B cell (primary cell): Measurements from ENCODE around the gene TBX6. TPM values are rescaled to one million over a fixed set of nuclear protein-coding genes. Genes with fewer than 3 reads are reported as not detected.

Experiments
- ATAC-seq: fragments of 200-7000 bp; cut with Tn5 transposase; one replicate; pipeline ENCODE4 v1.10.0; 2021; ENCODE audit warnings: low read depth, mild to moderate bottlenecking, moderate number of reproducible peaks, moderate library complexity
- CTCF ChIA-PET: fragments of 350-600 bp; sonication (Branson Sonifier 250); formaldehyde crosslinking; loops from one replicate; lab custom pipeline; 2021; ENCODE audit warnings: antibody characterized with exemption, inconsistent platforms; lab: Charles Lee
- POLR2A ChIA-PET: fragments of 350-600 bp; sonication (Branson Sonifier 250); formaldehyde crosslinking; loops from one replicate; lab custom pipeline; 2021; ENCODE audit warnings: antibody characterized with exemption; lab: Charles Lee
- DNase-seq: peaks from one replicate; pipeline ENCODE4 v3.0.0; 2013
- H2AFZ ChIP-seq: 2 replicates; pipeline ENCODE4 v1.6.1; 2012; ENCODE audit warnings: mild to moderate bottlenecking, low read depth, low read length; ENCODE audit not compliant: insufficient read depth, poor library complexity, severe bottlenecking
- H3K27ac ChIP-seq, 2 donors: 1 replicate in 1 of 2; 2 replicates in 1 of 2; pipeline ENCODE4 v1.5.1; 2012 to 2013; ENCODE audit warnings: low read length in 2 of 2, mild to moderate bottlenecking in 2 of 2, moderate library complexity in 1 of 2
- H3K27me3 ChIP-seq, 4 experiments: fragments of 200-600 bp in 1 of 4; sonication (generic) in 1 of 4; replicated peaks in 1 of 4; 1 replicate in 2 of 4; 2 replicates in 2 of 4; pipeline versions ENCODE4 v1.6.1 to v1.7.0; 2013 to 2016; ENCODE audit warnings: low read length in 3 of 4, mild to moderate bottlenecking in 2 of 4, mixed read lengths in 1 of 4, moderate library complexity in 1 of 4; ENCODE audit not compliant: insufficient read depth in 4 of 4, control insufficient read depth in 3 of 4; ENCODE audit errors: control extremely low read depth in 1 of 4
- H3K36me3 ChIP-seq, 2 experiments: replicated peaks in 1 of 2; 1 replicate in 1 of 2; 2 replicates in 1 of 2; pipeline versions ENCODE4 v1.6.1 to v1.7.1; 2013; ENCODE audit warnings: low read length in 1 of 2; ENCODE audit not compliant: insufficient read depth in 2 of 2, control insufficient read depth in 1 of 2; ENCODE audit errors: control extremely low read depth in 1 of 2, extremely low read depth in 1 of 2
- H3K4me1 ChIP-seq, 2 donors: fragments of 200-600 bp in 1 of 2; sonication (generic) in 1 of 2; 1 replicate in 1 of 2; 2 replicates in 1 of 2; pipeline versions ENCODE4 v1.5.1 to v1.6.1; 2013 to 2017; ENCODE audit warnings: low read length in 2 of 2; ENCODE audit not compliant: control insufficient read depth in 2 of 2, insufficient read depth in 2 of 2
- H3K4me2 ChIP-seq: replicated peaks from 2 replicates; pipeline ENCODE3; 2012; ENCODE audit warnings: mild to moderate bottlenecking, low read depth, low read length; ENCODE audit not compliant: poor library complexity, severe bottlenecking
- H3K4me3 ChIP-seq, 5 experiments: fragments of 200-600 bp in 1 of 5; sonication (generic) in 1 of 5; 1 replicate in 3 of 5; 2 replicates in 2 of 5; pipeline versions ENCODE4 v1.5.1 to v1.7.0; 2011 to 2016; ENCODE audit warnings: low read length in 4 of 5, mild to moderate bottlenecking in 4 of 5, low read depth in 2 of 5, control low read depth in 1 of 5, moderate library complexity in 1 of 5; ENCODE audit not compliant: insufficient read depth in 1 of 5; ENCODE audit errors: control extremely low read depth in 1 of 5, extremely low read depth in 1 of 5
- H3K79me2 ChIP-seq: fragments of 200-600 bp; sonication (generic); one replicate; pipeline ENCODE4 v1.6.0; 2016; ENCODE audit warnings: low read length; ENCODE audit not compliant: control insufficient read depth, insufficient read depth
- H3K9ac ChIP-seq: fragments of 200-600 bp; sonication (generic); 2 replicates; pipeline ENCODE4 v1.6.1; 2017; ENCODE audit warnings: mild to moderate bottlenecking, low read length, moderate library complexity
- H3K9me3 ChIP-seq, 3 donors: one replicate each; pipeline versions ENCODE4 v1.6.1 to v1.7.1; 2013; ENCODE audit warnings: low read length in 2 of 3; ENCODE audit not compliant: control insufficient read depth in 2 of 3, insufficient read depth in 1 of 3; ENCODE audit errors: control extremely low read depth in 1 of 3
- H4K20me1 ChIP-seq: 2 replicates; pipeline ENCODE4 v1.6.0; 2012; ENCODE audit warnings: mild to moderate bottlenecking, low read length; ENCODE audit not compliant: insufficient read depth, control insufficient read depth, poor library complexity, severe bottlenecking
- H3K27ac Mint-ChIP-seq: one replicate; pipeline ENCODE4 v1.8.0; 2021; ENCODE audit warnings: mixed read lengths
- H3K27me3 Mint-ChIP-seq: one replicate; pipeline ENCODE4 v1.8.0; 2021; ENCODE audit warnings: mixed read lengths
- H3K4me1 Mint-ChIP-seq: one replicate; pipeline ENCODE4 v1.8.0; 2021; ENCODE audit warnings: mixed read lengths
- H3K4me3 Mint-ChIP-seq: one replicate; pipeline ENCODE4 v1.8.0; 2021; ENCODE audit warnings: mixed read lengths
- H3K9me3 Mint-ChIP-seq: one replicate; pipeline ENCODE4 v1.8.0; 2022; ENCODE audit warnings: mixed read lengths; ENCODE audit not compliant: insufficient read depth
- EZH2 ChIP-seq: IDR thresholded peaks from 2 replicates; pipeline ENCODE4 v1.6.1; 2012; ENCODE audit warnings: borderline replicate concordance, low read depth, mild to moderate bottlenecking, moderate library complexity, low read length; ENCODE audit not compliant: insufficient read depth, poor library complexity, severe bottlenecking
- WGBS: methylation state at CpG from one replicate; pipeline ENCODE4 v1.1.5; 2013; ENCODE audit warnings: missing lambda C conversion rate; ENCODE audit not compliant: insufficient coverage; 5-methylcytosine and 5-hydroxymethylcytosine counted together
- intact Hi-C: fragments of 100-400 bp; cut with micrococcal nuclease; formaldehyde crosslinking; loops from one replicate; pipeline ENCODE4 v1.10.0; 2022
- polyA plus RNA-seq: library from polyadenylated mRNA; depleted of rRNA; stranded (reverse); fragments of >200 nt; gene quantifications from 2 replicates; pipeline ENCODE4 v1.2.3, GENCODE V29; 2012
- total RNA-seq, 2 donors: library from RNA; stranded (reverse); fragments of 120-200 nt in 1 of 2; gene quantifications; 1 replicate in 1 of 2; 2 replicates in 1 of 2; pipeline versions ENCODE4 v1.2.3 to v1.2.4, GENCODE V29; 2013 to 2022
- TF ChIP-seq, protein P1 (sequence below): fragments of 200-600 bp; IDR thresholded peaks from one replicate; pipeline ENCODE4 v1.8.0; 2022; ENCODE audit warnings: antibody characterized with exemption, mild to moderate bottlenecking

TBX6 gene
- total and polyA plus RNA-seq, 2 donors (not counting 1 experiment from before 2014, with no cell fraction given), result 1.4 to 5.4 TPM

DNA sequence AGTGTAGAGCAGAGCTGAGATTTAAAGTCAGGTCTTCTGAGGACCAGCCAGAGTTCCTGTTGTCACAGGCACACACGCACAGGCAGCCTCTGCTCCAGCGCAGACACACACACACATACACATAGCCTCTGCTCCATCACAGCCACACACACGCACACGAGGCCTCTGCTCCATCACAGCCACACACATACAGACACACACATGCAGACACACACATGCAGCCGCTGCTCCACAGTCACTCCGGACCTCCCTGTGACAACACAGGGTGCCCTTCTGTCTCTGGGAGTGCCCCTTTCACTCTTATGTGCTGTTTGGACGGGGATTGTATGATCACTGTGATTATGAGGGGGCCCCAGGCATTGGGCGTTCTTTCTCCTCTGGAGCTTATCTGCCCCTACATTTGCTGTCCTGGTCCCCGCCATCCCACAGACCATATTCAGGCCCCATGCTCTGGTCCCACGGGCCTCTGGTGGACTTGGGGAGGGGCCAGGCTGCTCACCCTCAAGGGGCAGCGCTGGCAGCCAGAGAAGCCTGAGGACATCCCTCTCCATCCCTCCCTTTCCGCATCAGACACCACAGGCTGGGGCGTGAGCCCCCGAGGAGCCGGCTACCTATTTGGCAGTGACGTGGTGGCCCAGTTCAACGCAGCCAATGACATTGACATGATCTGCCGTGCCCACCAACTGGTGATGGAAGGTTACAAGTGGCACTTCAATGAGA lies 7.5 kb downstream of the TBX6 start:
- Mint-ChIP-seq H3K27me3 (no peaks in the 10 kb centered on the region), H3K9me3 (no peaks in the 10 kb centered on the region), H3K27ac (no peak overlapping the region), H3K4me1 (peaks cover 11% of the 10 kb centered on the region), H3K4me3 (no peak overlapping the region)
- WGBS, result 97% methylated on average over 16 of the region's 18 CpGs
- Histone ChIP-seq H3K79me2 (peaks cover 6% of the 10 kb centered on the region), H3K27ac (no peak overlapping the region), H3K4me3 (no peak overlapping the region), H2AFZ (no peak overlapping the region), H3K27me3 (no peaks in the 10 kb centered on the region), H4K20me1 (peaks cover 21% of the 10 kb centered on the region), H3K4me1 (no peaks in the 10 kb centered on the region), H3K36me3 (peaks cover 0 to 57% of the 10 kb centered on the region in 2 experiments), H3K9ac (no peak overlapping the region), H3K4me2 (no peak overlapping the region), H3K9me3 (no peaks in the 10 kb centered on the region)
- peak; percentile 14 for DNase-seq
- POLR2A ChIA-PET, result no interaction called here
- TF ChIP-seq EZH2, result no peak
- TF ChIP-seq, protein P1, sequence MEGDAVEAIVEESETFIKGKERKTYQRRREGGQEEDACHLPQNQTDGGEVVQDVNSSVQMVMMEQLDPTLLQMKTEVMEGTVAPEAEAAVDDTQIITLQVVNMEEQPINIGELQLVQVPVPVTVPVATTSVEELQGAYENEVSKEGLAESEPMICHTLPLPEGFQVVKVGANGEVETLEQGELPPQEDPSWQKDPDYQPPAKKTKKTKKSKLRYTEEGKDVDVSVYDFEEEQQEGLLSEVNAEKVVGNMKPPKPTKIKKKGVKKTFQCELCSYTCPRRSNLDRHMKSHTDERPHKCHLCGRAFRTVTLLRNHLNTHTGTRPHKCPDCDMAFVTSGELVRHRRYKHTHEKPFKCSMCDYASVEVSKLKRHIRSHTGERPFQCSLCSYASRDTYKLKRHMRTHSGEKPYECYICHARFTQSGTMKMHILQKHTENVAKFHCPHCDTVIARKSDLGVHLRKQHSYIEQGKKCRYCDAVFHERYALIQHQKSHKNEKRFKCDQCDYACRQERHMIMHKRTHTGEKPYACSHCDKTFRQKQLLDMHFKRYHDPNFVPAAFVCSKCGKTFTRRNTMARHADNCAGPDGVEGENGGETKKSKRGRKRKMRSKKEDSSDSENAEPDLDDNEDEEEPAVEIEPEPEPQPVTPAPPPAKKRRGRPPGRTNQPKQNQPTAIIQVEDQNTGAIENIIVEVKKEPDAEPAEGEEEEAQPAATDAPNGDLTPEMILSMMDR, result no peak
- ATAC-seq, result no peak
- intact Hi-C loops, result no loop called here
- CTCF ChIA-PET, result interaction anchor here (0.6 kb wide), 1 partner anchor 265 kb away, joined by 3 read pairs; no protein-coding TSS in a partner anchor

DNA sequence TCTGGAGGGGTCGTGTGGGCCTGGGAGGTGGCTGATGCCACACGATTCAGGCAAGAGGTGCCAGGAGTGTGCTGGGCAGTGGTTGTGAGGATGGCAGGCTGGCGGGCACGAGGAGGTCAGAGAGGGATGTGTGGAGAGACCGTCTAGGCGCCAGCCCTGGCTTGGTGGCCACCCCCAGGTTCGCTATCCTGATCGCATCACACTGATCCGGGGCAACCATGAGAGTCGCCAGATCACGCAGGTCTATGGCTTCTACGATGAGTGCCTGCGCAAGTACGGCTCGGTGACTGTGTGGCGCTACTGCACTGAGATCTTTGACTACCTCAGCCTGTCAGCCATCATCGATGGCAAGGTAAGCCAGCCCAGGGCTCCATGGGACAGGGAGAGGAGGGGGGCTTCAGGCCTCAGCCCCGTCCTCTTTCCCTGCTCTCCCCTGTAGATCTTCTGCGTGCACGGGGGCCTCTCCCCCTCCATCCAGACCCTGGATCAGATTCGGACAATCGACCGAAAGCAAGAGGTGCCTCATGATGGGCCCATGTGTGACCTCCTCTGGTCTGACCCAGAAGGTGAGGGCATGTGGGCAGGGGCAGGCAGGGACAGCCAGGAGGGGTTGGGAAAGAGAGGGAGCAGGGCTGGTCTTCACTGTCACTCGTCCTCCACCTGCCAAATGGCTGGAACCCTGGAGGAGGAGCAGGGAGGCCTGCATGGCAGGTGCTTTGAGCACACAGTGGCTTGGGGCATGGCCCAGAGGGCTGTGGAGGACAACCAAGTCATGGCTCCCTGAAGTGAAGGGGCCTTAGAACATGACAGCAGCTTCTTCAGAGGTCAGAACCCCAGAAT lies 8.3 kb downstream of the TBX6 start:
- H3K27me3 Mint-ChIP-seq, result no peaks in the 10 kb centered on the region
- POLR2A ChIA-PET, result no interaction called here
- Histone ChIP-seq H4K20me1 (peaks cover 28% of the 10 kb centered on the region), H3K27me3 (no peaks in the 10 kb centered on the region), H3K4me2 (no peak overlapping the region), H2AFZ (no peak overlapping the region), H3K79me2 (peaks cover 12% of the 10 kb centered on the region), H3K9ac (no peak overlapping the region), H3K27ac (no peak overlapping the region), H3K36me3 (peaks cover 0 to 64% of the 10 kb centered on the region in 2 experiments), H3K4me3 (no peak overlapping the region), H3K9me3 (no peaks in the 10 kb centered on the region), H3K4me1 (no peaks in the 10 kb centered on the region)
- CTCF ChIA-PET, result no interaction called here
- ATAC-seq (no peak), DNase-seq (peak; percentile 8)
- no peaks in the 10 kb centered on the region for H3K9me3 Mint-ChIP-seq
- intact Hi-C loops, result no loop called here
- TF ChIP-seq EZH2, result no peak
- TF ChIP-seq, protein P1, result no peak
- no peak overlapping the region for H3K4me3 Mint-ChIP-seq
- WGBS, result 95% methylated on average over 21 of the region's 24 CpGs
- peaks cover 11% of the 10 kb centered on the region for H3K4me1 Mint-ChIP-seq
- no peak overlapping the region for H3K27ac Mint-ChIP-seq
